MM.1S (cell line): ENCODE results near the gene PUSL1.

Experiments used
- CTCF ChIP-seq: fragments of 300-600 bp; sonication (generic); IDR thresholded peaks from 2 replicates; pipeline ENCODE4 v1.5.1; 2016; ENCODE audit warnings: antibody characterized with exemption, low read length, mixed read lengths
- EZH2 ChIP-seq: fragments of 300-600 bp; sonication (generic); optimal IDR thresholded peaks from 2 replicates; pipeline ENCODE3; 2017; ENCODE audit warnings: low read depth, mild to moderate bottlenecking, antibody characterized with exemption, low read length, mixed read lengths
- EZH2phosphoT487 ChIP-seq: fragments of 300-600 bp; sonication (generic); IDR thresholded peaks from 2 replicates; pipeline ENCODE4 v1.6.1; 2018; ENCODE audit warnings: antibody characterized with exemption, low read length

- TF ChIP-seq EZH2phosphoT487 (no peak), CTCF (no peak), EZH2 (no peak)
Measured at GRCh38 chr1:1314678-1315335, 6.4 kb downstream of the PUSL1 start.
